Activated naive CD8-positive, alpha-beta T cell treated with anti-CD3 and anti-CD28 coated beads, Interleukin-2, amount 50 U/mL, for 16 hours (primary cell): ENCODE measurements around the gene TREML1.

Experiments used
- DNase-seq: peaks from one replicate; pipeline ENCODE4 v3.0.0-alpha.2; 2020; ENCODE audit warnings: low read depth, low spot score

The TREML1 gene

DNA sequence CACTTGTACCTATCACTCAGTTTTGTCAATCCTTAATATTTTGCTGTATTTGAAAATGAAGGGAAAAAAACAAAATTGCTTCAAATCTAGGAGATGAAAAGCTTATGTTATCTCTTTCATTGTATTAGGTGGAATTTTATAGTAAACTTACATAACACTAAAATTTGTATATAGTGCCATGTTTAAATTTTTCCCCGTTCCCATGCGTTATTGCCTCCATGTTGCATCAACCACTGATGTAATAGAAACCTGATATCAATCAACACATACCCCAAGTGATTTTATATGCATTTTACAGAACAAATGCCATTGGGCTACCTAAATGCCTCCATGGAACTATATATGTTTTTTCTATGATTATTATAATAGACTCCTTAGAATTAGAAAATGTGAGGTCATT, 23.5 kb upstream of the TREML1 start:
- DNase-seq = no peak

DNA sequence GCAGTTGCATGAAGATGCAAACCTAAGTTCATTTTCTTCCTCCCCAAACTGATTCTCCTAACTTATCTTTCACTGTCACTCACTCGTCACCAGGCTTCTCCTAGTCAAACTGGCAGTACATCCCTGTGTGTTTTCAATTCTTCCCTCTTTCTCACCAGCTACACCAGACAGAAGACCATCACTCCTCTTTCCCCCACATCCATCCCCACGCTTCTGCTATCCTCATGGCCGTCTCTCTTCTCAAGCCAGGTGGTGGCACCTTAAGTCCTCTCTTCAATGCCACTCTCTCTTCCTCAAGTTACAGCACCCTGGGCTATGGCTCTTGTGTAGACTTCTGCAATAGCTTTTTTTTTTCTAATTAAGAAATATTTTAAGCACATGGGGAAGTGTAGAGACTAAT, 23.1 kb upstream of the TREML1 start:
- DNase-seq = no peak

DNA sequence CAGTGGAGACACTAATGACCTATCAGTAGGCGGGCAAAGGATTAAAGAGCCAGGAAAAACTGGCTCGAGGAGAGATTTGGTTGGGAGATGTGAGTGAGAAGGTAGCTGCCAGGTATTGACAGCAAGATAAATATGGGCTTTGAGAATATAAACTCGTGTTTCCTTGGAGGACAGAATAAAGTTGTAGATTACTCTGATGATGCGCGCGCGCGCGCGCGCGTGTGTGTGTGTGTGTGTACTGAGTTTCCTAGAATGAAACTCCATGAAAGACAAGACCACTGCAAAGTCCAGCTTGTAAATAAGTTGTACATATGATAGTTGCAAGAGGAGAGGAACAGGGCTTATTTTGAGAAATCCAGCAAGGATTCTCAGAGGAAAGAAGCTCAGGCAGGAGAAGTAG, 22.0 kb upstream of the TREML1 start:
- no peak for DNase-seq

DNA sequence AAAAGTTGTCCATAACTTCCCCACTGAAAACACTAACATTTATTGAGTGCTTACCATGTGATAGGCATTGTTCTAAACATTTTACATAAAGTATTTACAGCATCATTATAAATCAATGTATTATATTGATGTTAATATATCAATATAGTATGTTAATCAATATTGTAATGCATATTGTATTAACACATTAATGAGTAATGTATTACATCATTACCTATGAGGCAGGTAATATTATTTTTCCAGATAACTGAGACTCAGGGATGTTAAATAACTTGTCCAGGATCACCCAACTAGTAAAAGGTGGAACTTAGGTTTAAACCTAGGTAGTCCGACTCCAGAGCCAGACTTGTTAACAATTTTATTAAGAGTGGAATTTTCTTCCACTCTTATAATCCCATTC, 20.9 kb upstream of the TREML1 start:
- no peak for DNase-seq

DNA sequence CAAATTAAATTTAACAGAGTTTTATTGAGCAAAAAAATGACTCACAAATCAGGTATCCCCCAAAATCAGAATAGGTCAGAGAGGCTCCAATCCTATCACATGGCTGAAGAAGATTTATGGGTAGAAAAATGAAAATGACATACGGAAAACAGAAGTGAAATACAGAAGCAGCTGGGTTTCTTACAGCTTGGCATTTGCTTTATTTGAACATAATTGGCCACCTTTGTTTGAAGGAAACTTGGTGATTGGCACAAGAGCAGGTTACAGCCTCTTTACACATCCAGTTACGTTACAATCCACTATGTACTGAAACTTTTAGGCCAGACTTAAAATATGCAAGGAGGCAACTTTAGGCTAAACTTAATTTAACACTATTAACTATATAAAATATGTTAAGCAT, 20.5 kb upstream of the TREML1 start:
- DNase-seq = no peak

DNA sequence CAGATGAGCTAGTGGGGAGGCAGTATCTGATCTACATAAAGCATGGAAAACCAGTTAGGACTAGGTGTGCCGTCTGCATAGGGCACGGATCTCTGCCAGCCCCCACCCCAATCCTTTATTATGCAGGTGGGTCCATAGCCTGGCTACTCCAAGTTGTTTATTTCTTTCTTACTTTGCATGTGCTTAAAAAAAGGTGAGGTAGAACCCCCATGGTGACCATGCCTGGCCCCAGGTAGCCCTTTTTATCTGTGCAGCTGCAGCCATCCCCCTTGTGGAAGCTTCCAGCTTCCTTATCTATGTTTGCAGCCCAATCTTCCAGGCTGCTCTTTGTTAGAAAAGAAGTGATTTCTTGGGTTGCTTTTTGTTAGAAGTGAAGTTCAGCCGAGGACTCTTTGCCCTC, 17.8 kb upstream of the TREML1 start:
- DNase-seq = no peak

DNA sequence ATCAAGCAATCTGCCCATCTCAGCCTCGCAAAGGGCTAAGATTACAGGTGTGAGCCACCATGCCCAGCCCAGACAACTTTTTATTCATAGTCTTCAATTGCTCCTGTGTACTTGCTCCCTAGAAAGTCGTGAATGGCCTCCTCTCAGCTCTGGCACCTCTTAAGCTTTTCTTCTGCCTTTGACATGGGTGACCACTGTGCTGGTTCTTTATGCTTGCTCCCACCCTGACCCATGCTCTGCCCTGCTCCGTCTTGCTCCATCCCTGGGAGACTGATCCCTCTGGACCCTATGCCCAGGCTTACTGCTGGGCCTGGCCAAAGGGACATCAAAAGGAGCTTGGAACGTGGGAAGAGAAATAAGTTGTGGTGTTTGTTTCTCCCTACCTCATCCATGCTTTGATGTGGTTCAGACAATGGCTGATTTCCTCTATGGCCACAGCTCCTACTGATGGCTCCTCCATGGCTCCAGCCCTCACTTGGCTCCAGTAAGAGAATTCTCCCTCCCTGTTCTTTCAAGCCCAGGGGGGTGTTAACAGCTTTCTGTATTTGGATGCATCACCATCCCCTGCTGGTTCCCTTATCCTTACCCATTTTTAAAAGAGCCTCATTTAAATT, 16.5 kb upstream of the TREML1 start:
- no peak for DNase-seq

DNA sequence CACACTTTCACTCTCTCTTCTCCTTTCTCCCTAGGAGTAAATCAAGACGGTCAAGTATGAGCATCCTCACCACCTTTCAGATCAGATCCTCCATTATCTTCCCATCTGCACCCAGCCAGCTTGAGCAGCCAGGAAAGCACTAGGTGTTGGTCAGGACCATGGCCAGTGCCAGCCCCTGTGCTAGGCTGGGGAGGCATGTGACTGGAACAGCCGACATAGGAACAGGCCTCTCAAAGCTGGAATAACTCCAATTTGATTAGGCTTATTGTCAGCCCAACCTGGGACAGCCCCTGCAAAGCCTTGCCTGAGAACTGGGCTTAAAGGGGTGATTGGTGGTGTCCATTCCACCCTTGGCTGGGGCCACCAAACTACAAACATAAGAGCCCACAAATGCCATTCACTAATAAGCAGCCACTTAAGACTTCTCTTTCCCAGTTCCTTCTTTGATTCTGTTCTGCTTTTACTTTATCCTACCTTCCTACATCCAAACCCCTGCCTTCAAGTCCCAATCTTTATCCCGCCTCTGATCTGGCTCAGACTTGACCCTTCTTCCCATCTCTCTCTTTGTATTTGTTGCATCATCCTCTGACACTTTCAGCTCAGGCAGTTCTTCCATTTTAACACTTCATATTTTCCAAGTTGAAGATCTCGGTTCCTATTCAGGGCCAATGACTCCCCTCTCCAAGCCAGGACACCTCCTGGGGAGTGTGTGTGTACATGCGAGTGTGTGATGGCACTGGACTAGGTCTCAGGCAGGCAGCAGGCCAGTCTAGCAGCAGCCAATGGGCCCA, 13.2 kb upstream of the TREML1 start:
- no peak for DNase-seq

DNA sequence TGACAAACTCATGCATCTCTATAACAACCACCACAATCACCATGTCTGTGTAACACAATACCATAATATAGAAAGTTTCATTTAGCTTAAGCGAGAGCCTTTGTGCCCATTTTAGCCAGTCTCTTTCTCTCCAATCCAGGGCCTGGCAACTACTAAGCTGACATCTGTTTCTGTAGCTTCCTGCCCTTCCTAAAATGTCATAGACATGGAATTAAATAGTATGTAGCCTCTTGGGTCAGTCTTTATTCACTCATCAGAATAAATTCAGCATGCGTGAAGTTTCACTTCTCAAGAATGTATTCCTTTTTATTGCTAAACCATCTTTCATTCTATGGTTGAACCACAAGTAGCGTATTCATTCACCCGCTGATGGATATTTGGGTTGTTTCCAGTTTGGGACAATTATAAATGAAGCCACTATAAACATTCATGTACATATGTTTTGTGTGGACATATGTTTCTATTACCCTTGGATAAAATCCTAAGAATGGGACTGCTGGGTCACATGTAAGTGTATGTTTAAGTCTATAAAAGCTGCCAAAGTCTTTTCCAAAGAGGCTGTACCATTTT, 10.5 kb upstream of the TREML1 start:
- DNase-seq = no peak

DNA sequence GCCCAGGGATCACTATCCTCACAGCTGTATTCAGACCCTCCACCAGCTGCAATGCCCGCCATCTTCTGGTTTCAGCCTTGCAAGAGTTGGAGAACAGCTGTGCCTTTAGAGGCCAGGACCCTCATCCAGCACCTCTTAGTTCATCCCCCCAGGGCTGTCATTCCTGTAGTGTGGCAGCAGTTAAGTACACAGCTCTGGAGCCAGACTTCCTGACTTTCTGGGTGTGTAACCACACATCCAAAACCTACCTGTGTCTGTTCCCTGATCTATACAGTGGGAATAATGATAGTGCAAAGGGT, 9.2 kb upstream of the TREML1 start:
- DNase-seq = no peak

DNA sequence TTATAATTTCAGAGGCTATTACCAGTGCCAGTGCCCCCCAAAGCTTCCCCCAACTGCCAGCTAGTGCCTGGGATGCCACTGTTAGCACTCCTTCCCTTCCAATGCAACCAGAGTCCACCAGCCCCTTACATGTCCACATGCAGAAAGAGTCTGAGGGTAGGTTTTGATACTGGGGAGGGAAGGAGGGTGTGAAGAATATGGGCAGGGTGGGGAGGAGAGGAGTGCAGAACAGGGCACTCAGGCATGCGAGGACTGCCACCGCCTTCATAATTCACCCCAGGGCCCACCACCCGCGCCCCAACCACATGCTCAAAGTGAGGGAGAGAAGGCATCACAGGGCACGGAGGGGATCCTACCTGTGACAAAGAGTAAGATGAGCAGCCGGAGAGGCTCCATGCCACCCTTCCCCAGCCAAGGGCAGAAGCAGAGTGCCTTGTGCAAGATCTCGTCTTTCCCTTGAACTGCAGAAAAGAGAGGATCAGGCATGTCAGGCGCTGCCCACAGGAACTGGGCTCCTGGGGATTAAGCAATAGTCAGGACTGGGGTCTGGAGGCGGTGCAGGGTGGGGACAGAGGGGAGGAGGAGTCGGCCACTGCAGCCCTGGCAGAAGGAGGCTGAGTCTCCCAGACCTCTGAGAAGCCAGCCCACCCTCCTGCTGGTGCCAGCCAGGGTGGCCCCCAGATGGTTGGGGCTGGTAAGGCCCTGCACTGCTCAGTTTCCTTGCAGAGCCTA, 8.7 kb upstream of the TREML1 start, which contains the start of gene TREM2:
TREM2 (minus strand) TSS at position 430 of the 732 bp plus-strand sequence; CDS start at position 396, 34 bp downstream.
- no peak for DNase-seq

DNA sequence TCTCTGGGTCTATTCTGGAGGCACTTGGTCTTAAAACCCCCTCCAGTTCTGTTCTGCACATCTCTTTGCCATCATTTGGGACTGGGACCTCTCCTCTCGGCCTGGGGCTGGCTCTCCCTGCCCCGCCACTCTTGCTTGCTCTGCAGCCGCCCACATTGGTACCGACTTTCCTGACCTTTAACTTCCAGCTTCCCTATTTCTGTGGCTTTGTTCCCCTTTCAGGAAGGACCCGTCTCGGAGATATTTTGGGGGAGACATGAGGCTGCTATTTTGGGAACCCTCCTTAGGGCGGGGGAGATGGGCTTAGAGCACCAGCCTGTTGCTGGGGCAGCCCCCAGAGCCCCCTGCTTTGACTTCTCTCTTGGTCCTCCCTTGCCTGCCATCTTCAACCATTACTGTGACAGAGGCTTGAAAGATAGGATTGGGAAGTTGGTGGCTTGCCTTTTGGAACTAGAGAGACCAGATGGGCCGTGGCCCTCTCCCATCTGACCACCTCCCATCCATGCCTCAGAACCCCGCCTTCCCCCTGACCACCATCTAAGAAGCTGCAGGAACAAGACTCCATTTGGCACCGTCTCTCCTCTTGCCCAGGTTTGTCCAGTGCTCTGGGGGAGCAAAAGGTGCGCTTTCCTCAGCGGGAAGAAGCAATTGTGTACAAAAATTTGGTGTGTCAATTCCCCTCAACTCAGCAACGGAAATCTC, 7.9 kb upstream of the TREML1 start:
- no peak for DNase-seq

DNA sequence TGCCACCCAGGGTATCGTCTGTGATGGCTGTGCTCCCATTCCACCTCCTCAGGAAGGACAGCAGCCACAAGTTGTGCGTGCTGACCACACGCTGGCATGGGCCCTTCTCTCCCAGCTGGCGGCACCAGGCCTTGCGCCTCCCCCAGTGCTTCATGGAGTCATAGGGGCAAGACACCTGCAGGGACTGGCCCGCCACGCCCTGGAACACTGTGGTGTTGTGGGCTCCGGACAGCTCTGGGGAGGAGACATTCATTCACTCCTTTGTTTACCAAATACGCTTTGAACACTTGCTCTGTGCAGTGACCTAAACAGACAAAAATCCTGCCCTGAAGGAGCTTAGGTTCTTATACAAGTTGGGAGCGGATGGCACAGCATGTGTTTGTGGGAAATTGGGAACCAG, 7.2 kb upstream of the TREML1 start:
- no peak for DNase-seq

DNA sequence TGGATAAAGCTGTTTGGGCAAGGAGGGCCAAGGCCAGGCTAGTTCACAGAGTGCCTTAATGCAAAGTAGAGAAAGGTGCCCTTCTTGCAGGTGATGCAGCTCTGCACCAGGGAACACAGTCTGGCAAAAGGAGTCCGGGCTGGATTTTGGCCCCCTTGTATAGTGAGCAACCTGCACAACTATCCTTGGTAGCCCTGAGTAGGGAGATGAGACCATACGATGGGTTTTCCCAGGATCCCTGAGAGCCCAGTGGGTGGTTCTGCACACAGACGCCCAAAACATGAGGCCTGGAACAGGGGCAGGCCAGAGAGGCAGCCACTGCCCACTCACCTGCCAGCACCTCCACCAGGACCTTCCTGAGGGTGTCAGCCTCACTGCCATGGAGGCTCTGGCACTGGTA, 6.8 kb upstream of the TREML1 start:
- DNase-seq = no peak

DNA sequence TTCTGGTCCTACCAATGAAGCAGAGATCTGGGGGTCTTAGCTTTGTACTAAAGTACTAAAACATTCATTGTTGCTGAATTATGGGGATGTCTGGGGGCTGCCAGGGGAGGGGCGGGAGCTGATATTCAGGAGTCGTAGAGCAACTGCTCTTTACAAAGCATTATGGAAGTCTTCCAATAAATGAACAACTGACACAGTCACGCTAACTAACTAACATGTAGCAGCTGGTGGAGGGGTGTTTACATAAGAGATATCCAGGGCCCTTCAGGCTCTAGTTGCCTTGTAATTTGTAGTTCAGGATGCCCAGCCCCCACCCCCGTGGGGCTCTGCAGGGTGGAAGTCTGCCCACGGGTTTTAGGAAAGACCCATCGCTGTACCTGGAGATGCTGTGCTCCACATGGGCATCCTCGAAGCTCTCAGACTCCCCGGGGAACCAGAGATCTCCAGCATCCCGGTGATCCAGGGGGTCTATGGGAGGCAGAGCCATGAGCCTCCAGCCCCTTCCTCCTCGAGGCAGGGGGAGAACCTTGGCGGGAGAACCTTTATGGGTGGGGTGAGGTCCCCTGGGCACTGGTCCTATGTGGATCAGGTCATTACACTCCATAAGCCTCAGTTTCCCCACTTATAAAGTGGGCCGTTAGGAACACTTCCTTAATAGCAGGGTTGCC, 5.4 kb upstream of the TREML1 start:
- no peak for DNase-seq

DNA sequence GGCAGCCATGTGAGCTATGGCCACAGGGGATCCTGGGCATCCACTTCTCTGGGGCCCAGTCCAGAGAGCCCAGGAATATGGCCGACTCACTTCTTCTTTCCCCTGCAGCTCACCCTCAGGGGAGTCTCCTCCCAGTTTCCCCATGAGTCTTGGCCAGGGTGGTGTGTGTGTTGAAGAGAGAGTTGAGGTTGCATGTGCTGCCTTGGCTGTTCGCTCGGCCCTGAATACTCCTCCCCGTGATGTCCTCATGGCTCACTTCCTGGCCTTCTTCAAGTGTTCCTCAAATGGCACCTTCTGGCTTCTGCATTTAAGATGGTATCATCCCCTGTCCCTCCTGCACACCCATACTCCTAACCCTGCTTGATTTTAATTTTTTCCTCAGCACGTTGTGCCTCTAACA, 3.2 kb upstream of the TREML1 start:
- no peak for DNase-seq

DNA sequence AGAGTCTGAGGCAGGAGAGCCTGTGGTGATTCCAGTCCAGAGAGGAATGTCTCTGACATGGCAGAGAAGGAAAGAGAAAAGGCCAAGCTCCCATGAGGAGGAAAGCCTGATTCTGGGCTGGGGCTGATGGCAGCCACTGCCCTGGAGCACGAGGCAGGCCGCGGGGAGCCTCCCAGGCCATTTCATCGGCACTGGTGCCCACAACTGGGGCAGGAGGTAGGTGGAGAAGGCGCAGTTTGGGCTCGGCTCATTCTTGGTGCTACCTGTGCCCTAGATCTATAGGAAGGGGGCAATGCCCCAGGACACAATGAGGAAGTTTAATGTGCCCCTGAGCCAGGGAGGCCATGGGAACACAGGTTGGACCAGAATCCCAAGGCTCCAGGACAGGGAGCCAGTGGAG, 2.6 kb upstream of the TREML1 start:
- DNase-seq = no peak

DNA sequence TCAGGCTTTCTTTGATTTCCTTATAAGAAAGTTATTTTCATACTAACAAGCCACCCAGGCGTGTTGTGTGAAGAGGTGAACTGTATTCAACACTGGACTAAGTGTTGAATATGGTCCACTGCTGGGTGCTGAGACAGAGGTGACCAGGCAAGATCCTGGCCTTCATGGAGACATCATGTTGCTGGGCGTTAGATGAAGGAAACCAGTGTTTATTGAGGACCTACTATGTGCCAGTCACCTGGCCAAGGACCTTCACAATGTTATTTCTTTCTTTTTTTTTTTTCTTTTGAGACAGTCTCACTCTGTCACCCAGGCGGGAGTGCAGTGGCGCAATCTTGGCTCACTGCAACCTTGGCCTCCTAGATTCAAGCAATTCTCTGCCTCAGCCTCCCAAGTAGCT, 1.9 kb upstream of the TREML1 start:
- no peak for DNase-seq

DNA sequence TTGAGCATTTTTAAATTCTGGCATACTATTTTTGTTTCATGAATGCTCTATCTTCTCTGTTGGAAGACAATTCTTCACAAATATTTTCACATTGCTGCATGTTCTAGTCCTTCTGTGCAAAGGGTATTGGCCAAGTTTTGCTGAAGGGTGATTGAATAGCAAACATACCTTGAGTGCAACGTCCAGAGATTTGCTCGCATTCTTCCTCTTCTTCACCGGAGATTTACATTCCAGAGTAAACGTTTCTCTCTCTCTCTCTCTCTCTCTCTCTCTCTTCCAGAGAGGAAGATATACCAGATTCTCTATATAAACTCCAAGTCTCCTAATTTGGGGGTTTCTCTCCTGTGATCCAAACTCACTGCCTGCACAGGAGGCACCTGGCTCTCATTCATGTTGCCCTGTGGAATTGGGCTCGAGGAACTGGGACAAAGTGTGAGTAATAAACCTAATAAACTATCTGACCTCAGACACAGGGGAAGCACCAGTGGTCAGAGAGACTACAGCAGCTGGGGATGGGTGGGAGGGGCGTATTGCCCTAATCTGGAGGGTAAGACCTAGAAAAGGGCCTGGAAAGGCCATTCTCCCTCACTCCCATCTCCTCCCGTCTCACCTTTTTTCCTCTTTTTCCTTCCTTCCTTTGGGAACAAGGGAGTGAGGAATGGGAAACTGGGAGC, 1.1 kb upstream of the TREML1 start:
- DNase-seq = no peak

DNA sequence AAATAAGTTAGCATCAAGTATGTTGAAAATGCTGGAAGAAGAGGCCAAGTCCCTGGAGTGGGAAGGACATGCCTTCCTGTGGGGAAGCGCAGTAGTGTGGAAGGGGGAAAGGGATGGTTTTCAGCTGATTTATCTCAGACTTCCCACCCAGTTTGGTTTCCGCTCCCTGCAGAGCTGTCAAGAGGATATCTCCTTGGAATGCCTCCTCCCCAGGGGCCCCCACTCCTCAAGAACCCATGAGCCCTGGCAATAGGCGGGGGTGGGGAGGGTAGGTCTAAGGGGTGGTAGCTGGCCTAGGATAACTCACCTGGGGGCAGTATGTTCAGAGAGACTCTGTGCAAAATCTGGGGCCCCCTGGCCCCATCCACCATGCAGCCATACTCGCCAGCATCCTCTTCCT, 696 bp downstream of the TREML1 start:
- no peak for DNase-seq

DNA sequence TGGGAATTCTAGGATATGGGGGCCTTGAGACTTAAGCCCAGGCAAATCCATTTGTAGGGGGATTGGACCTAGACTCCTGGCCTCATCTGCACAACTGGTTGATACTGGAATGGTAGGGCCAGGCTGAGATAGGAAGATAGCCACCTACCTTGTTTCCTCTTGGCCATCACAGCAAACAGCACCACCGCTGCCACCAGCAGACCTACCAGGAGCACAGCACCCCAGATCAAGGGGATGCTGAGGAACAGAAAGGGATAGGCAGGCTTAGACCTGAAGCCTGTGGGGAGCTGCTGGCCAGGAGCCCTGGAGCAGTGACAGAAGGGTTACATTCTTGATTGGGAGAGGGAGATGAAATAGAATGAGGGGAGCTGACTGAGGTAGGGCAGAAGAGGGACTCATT, 3.5 kb downstream of the TREML1 start:
- DNase-seq = no peak
